OCI-LY1 (cell line): ENCODE data around the gene IRF2BP1.

ENCODE experiments used
- CTCF ChIP-seq: fragments of 200-600 bp; sonication (generic), shearing (Covaris generic); IDR thresholded peaks from 2 replicates; pipeline ENCODE4 v1.5.1; 2017; ENCODE audit warnings: mild to moderate bottlenecking, antibody characterized with exemption, low read length, moderate library complexity, mixed read lengths
- EZH2 ChIP-seq: fragments of 200-600 bp; sonication (generic), shearing (Covaris generic); IDR thresholded peaks from 2 replicates; pipeline ENCODE4 v1.8.0; 2017; ENCODE audit warnings: borderline replicate concordance, mixed run types, mild to moderate bottlenecking, antibody characterized with exemption, low read length, moderate library complexity, mixed read lengths

DNA sequence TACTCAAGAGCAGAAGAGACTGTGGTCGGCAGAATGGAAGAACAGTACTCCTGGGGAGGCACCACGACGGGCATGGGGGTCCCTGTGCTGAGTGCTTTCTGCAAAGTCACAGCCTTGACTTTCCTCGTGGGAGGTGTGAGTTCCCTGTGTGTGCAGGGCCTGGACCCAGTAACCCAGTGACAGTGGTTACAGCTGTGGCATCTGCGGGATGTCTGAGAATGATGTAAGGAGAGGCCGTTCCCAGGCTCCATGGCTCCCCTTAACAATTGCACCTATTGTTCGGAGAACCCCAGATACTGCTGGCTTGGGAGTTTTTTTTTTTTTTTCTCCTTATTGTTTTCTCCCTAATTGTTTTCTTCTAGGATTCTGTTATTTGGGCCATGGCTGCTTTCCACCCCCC, 33.7 kb upstream of the IRF2BP1 start:
- TF ChIP-seq CTCF (no peak), EZH2 (no peak)
